HG02943 (cell line): ENCODE data around the gene ALKBH2.
A peak's percentile ranks its signal among the peaks of the same experiment; 100 is the strongest.

Experiments used
- ATAC-seq: cut with Tn5 transposase; IDR thresholded peaks from one replicate; pipeline ENCODE4 v1.9.1; 2021; ENCODE audit warnings: mild to moderate bottlenecking, low read depth, moderate library complexity; ENCODE audit not compliant: unreplicated experiment

ALKBH2 gene

DNA sequence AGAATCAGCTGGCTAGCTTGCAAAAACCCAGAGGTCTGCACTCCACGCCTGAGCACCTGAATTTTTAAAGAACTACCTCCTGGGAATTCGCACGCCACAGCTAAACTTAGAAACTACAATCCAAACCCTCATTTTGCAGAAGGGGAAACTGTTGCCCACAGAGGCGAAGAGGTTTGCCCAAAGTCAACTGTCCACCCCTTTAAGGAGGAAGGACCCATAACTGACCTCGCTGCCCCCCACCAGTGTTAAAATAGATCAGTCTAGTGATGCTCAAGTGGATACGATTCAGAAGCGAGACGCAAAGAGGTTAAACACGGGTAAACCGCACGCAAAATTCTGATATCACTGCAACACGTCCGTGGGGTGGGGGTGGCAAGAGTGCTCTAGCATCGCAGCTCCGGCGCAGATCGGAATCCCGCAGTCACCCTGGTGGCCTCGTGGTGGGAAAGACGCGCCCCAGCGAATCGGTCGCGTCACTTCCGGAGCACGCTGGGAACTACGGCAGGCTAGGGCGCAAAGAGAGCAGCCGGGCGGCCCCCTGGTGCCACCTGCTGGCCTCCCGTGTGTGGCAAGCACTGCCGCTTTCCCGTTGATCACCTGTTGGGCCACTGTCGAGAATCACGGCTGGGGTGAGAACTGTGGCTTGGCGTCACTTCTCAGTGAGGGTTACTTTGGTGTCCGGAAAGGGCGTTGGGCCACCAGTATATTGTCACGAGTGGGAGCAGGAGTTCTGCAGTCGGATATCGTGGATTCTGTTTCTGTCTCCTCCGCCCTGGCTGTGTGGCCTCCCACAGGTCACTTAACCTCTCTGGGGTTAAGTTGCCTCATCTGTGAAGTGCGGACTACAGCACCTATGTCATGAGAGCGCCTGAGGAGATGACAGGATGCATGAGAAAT, at the start of gene ALKBH2:
TSS of gene ALKBH2 (minus strand) at position 451 of the 897 bp plus-strand sequence. CDS start 686 bp downstream, outside the sequence.
- peak; percentile 53 for ATAC-seq

DNA sequence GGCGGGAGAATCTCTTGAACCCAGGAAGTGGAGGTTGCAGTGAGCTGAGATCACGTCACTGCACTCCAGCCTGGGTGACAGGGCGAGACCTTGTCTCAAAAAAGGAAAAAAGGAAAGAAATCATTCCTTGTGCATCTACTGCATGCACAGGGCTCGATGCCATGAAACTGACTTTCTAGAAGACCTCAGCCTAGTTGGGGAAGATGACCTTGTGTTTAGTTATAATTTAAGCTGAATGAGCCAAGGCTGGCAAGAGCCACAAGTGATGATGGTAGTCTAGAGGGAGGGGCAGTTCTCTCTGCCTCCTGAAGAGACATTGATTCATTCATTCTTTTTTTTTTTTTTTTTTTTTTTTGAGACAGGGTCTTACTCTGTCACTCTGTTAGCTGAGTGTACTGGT, 47.3 kb upstream of the ALKBH2 start:
- ATAC-seq, result no peak

DNA sequence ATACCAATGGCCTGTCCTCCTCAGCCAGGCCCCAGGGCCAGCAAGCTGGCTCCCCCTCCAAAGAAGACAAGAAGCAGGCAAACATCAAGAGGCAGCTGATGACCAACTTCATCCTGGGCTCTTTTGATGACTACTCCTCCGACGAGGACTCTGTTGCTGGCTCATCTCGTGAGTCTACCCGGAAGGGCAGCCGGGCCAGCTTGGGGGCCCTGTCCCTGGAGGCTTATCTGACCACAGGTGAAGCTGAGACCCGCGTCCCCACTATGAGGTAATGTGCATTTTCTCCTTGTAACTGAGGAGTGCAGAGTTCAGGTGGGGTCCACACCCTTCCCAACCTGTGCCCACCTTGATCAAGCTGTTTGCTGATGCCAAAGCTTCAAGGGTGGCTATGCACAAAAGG, 46.5 kb upstream of the ALKBH2 start:
- ATAC-seq, result no peak

DNA sequence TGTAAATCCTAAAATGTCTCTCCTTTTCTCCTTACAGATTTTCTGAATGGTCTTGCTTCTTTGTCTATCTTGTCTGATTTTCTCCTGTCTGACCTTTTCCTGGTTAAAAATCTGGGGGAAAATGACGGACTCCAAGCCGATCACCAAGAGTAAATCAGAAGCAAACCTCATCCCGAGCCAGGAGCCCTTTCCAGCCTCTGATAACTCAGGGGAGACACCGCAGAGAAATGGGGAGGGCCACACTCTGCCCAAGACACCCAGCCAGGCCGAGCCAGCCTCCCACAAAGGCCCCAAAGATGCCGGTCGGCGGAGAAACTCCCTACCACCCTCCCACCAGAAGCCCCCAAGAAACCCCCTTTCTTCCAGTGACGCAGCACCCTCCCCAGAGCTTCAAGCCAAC, 46.1 kb upstream of the ALKBH2 start:
- no peak for ATAC-seq

DNA sequence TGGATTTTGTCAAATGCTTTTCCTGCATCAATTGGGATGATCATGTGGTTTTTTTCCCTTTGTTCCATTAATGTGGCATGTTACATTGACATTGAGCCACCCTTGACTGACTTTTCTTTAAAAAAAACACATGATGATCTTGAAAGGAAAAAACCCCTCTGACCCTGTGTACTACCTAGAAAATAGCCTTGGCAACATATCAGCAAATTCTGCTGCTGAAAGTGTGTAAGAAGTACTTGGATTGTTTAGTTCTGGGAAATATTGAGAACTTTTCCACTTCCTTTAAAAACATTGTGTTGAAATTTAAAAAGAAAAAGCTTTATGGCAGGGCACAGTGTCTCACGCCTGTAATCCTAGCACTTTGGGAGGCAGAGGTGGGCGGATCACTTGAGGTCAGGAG, 43.8 kb upstream of the ALKBH2 start:
- ATAC-seq, result no peak

DNA sequence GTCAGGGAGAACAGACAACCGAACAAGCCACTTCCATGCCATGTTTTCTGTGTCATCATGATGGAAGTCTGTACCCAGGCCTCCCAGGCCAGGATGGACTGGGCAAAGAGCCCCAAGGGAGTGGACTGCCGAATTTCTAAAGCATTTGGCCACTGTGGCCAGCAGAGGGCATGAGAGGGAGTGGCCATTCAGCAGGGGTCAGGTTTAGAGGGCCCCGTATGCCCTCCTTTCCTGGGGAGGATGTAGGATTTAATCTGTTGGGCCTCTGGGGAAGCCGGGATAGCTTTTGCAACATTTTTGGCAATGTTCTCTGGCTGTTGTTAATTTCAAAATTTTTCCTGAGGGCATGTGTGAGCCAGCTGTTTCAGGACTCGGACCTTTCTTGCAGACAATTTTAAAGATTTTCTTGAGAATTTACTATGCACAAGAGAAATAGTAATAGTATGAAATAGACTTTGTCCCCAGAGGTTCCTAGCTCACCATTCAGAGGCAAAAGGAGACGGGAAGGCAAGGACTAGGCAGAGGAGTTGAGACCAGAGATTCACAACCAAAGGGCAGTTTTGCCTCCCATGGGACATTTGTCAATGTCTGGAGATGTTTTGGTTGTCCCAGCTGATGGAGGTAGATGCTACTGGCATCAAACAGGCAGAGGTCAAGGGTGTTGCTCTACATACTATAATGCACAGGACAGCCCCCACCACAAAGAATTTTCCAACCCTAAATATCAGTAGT, 41.1 kb upstream of the ALKBH2 start:
- ATAC-seq, result no peak

DNA sequence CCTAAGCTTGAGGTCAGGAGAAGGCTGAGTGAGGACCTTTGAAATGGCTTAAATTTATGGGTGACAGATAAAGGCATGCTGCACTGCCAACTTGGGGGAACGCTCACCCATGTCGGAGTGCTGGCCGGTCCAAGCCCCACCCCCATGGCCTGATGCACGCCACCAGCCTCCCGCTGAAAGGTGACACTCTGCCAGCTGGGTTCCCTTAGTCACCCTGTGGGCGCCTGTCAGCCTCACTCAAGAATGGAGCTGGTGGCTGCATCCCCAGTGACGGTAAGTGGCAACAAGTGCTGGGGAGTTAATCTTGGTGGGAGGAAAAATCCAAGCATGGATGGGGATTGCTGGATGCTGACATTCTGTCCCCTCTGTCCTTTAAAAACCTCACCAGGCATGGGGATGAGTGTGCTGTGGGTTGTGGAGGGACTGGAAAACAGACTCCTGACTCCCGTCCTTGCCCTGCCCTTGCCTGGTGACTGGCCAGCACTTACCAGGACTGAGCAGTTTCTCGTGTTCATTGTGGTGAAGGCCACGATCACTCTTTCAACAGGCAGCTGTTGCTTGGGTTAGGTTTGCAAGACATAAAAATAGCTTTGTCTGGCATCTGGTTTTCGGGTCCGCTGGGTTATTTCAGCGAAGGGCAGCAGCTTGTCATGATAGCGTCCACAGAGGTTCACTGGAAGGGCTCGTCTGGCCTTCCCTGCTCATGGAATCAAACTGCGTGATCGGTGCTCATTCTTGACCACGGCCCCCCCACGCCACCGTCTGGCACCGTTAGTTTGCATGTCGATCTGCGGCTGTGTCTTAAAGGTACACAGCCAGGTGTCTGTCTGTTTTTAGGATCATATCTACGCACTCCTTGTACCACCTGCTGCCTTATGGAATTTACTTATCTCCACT, 38.1 kb upstream of the ALKBH2 start:
- no peak for ATAC-seq

DNA sequence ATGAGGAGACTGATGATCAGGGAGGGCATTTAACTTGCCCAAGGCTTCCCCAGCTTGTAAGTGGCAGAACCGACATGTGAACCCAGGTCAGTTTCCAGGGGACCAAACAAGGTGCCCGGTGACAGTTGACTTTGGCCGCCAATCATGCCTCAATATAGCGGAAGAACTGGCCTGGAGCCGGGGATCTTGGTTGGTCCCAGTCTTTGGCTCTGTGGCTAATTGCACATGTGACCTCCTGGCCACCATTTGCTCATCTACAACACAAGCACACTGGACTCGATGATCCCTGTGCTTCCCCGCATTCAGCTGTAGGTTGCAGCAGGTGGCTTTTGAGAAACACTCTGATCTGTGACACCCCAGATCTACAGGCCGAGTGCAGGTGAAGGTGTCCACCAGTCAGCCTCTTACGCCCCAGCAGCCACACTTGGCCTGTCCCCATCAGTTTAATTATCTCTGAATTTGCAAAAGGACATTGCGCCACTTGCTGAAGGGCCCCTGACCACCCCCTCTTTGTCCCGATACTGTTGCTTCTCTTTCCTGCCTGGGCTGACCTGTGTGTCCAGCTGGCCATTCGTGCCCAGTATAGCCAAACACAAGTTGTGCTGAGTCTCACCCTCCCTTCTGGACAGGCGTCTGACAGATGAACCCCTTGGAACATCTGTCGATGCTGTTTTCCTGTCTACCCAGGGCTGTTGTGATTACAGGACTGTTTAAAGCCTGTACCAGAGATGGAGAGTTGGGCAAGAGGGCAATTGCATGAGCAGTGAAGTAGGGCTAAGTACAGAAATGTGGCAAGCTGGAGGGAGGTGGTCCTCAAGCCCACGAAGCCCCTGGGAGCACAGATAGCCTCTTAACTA, 37.3 kb upstream of the ALKBH2 start:
- ATAC-seq, result no peak

DNA sequence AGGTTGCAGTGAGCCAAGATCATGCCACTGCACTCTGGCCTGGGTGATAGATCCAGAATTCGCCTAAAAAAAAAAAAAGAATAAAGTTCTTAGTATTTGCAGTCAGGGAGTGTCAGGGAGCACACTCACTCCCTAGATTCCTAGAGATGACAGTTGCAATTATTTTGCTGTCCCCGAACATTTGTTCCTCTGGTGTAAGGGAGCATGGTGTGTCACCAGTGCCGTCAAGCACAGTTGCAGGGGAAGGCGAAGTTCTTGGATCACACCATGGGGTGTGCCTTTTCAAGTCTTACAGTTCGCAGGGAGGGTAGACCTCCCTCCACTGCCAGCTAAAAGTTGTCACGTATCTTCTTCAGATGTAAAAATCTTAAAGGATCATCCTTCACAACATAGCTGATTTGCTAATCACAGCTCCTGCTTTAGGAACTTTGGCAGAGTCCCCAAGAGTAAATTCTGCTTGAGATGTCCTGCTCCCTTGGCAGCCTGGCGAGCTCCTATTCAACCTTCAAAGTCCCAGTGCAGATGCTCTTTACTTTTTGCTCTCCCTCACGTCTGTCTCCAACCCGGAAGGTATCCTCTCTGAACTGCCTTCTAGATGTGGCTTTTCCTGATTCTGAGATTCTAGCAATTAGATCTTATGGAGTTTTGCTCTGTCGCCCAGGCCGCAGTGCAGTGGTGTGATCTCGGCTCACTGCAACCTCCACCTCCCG, 34.4 kb upstream of the ALKBH2 start:
- no peak for ATAC-seq

DNA sequence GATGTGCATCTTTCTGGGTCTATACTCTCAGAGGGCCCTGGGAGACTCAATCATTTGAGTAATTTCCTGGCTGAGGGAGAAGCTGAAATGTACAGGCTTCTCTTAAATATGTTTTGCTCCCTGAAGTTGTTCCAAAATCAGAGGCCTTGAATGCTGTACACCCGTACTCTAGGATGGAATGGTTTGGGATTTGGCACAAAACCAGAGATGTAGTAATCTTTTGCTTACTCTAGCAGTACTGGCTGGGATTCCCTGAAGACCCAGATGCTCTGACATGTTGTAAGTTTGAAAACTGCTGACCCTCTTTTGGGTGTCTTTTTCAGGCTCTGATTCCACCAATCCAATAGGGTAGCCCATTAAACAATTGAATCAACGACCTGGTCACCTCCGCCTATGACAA, 33.5 kb upstream of the ALKBH2 start:
- ATAC-seq, result no peak

DNA sequence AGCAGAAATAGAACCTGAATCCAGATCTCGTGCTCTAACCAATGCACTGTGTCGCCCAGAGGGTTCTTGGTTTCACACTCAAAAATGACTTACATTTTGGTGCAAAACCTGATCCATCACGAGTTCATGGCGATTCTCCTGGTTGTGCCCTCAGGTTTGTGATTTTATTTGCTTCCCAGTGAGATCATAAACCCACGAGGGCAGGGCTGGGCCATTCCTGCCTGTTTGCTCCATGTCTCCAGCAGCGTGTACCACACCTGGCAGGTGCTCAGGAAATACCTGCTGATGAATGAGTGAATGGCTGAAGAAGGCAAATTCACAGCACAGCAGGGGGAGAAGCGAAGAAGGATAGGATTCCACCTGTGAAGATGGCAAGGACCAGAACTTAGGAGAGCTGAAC, 32.5 kb upstream of the ALKBH2 start:
- ATAC-seq, result no peak

DNA sequence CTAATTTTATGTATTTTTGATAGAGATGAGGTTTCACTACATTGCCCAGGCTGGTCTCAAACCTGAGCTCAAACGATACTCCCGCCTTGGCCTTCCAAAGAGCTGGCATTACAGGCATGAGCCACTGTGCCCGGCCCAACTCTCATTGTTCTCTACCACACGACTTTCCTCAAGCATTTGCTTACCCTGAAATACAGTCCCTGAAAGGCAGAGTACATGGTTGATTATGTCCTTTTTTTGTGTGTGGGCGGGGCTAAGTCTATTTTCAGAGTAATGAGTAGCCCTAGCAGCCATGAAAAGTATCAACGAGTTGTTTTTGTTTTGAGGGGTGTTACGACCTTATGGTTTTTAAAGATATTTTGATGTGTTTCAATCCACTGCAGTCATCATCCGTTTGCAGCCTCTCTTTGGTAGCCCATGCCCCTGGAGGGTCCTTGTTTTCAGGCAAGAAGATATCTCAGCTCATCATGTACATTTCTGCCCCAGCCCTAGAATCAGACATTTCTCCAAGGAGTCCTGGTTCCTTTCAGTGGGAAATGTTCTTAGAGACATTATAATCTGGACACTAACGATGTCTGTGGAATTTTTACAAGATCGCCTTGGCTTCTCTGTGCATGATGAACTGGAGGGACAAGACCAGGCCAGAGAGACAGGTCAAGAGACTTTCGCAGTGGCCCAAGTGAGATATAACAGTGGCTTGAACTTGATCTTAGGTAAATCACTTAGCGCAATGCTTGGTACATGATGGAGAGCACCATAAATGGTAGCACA, 31.8 kb upstream of the ALKBH2 start:
- ATAC-seq, result no peak

DNA sequence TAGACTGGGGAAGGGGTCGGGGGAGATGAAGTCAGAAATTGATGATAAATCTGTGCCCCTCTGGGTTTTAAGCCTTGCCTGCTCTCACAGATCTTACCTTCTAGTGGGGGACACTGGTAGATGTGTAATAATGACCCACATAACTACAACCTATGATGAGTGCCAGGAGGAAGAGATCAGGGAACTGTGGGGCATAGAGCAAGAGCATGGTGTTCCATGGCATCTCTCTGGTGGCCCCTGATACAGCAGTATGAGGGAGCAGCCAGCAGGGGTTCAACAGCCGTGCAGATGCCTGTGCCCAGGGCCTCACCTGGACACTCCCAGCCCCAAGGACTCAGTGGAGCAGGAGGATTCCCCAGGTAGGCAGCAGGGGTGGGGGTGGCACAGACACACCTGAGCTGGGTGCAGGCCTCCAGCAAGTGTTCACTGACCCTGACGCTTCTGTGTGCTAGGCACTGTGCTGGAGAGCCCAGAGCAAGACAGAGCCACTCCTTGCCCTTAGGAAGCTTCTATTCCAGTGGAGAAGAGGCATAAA, 28.1 kb upstream of the ALKBH2 start:
- no peak for ATAC-seq

DNA sequence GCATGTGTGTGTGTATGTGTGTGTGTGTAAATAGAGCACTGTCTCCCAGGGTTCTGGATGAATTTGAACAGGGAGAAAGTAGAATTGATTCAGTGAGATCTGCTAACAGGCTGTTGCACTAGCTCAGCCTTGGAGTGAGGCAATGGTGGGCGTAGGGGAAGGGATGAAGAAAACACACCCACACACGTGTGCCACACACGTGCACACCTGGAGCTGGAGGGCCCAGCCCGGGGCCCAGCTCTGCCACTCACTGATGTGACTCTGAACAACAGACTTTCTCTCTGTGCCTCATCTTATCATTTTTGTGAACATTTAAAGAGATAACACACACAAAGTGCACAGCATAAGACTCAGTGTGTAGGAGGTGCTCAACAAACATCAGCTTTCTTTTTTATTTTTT, 27.3 kb upstream of the ALKBH2 start:
- ATAC-seq, result no peak

DNA sequence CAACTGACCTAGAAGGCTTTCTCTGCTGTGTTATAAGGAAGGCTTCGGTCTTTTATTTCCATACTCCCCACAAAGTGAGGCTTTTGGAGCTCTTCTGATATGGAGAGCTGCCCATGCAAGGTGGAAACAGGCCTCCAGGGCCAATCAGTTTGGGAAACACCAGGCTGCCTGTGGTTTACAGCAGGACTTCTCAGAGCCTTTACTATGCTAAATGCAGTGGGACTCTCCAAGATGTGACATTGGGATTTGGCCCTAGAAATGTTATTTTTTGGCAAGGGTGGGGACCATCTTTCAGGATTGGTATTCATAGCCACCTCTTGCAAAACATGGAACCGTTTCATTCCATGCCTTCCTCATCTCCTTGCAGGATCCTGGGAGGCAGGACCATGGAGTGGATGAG, 26.8 kb upstream of the ALKBH2 start:
- no peak for ATAC-seq

DNA sequence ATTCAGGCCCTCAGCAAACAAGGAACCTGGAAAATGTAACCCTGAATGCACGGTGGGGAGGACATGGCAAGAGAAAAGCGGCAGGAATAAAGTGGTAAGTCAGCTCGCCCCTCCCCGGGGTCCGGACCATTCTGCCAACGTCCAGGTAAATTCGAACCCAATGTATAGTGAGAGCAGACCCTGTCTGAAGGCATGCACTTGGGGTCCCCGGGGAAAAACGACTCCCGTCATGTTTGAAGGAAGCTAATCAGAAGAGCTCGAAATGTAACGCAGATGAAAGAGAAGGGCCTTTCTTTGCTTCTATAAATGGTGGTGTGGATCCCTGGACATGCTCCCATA, 23.3 kb upstream of the ALKBH2 start:
- no peak for ATAC-seq

DNA sequence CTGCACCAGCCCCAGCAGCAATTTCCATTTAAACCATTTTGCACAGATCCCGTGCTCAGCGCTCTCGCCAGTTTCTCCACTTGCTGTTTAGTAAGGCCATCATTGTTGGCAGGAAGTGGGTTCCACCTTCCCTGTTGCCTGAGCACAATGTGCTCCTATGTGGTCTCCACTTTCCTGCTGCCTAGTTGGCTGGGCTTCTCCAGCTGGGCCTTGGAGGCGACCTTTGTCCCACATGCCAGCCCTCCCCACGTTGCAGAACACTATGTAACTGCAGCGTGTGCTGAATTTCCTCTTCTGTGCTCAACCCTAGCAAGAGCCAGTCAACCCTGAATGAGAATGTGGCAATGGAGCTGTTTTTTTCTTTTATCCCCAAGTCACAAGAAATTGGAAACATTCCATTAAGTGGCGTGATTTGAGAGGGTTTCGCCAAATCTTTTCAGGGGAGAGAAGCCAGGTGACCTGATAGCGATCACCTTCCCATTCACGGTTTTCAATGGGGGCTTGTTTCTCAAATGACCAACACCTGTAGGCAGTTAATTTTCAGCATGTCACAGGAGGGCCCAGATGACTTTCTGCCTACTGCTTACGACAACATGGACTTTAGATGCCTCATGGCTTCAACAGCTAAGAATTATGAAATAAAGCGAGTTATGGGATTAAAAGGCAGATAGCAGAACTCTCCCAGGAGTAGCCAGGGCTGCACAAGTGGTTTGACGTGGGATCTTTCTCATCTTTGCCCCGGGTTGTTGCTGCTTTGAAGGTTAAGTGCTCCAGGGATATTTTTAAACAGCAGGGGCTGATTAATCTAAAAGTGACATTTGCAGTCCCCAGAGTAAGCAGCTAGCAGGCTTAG, 22.7 kb upstream of the ALKBH2 start, which contains the start of gene ACACB:
TSS of gene ACACB (plus strand) at position 830 of the 853 bp plus-strand sequence. CDS start 22,819 bp downstream, outside the sequence.
- ATAC-seq, result no peak
